ENCODE results near the gene SLC22A16. TPM values are rescaled to one million over a fixed set of nuclear protein-coding genes. Genes with fewer than 3 reads are reported as not detected.

The SLC22A16 gene
- total and polyA plus RNA-seq, 2 experiments from 2014 or later, result not detected

- no peak for TF ChIP-seq CTCF (IDR thresholded peaks at IDR 0.05; ENCODE audit: low read depth, low read length)
- DNase-seq (ENCODE audit: low read depth in 1 of 2, low spot score in 1 of 2), result no peak
These were observed 7.7 kb downstream of the SLC22A16 start for GRCh38 chr6:110468731-110469130.

GRCh38 chr6:110467566-110468140 is 8.8 kb downstream of the SLC22A16 start:
- no peak for DNase-seq (ENCODE audit: low read depth in 1 of 2, low spot score in 1 of 2)
- Histone ChIP-seq H3K9me3 (ENCODE audit: low read depth) (no peaks in the 10 kb centered on the region), H3K36me3 (no peaks in the 10 kb centered on the region)

More at GRCh38 chr6:110468731-110469130, 7.7 kb downstream of the SLC22A16 start:
- H3K9me3 ChIP-seq (ENCODE audit: low read depth), result no peaks in the 10 kb centered on the region
- no peak overlapping the region for H3K27ac ChIP-seq
- no peaks in the 10 kb centered on the region for H3K27me3 ChIP-seq
- H3K36me3 ChIP-seq, result no peaks in the 10 kb centered on the region
- H3K4me3 ChIP-seq, result no peak overlapping the region
- H3K4me1 ChIP-seq (ENCODE audit: low read depth), result no peaks in the 10 kb centered on the region

GRCh38 chr6:110462884-110463481 is 13.4 kb downstream of the SLC22A16 start:
- Histone ChIP-seq H3K4me1 (ENCODE audit: low read depth) (no peaks in the 10 kb centered on the region), H3K27me3 (no peaks in the 10 kb centered on the region), H3K9me3 (ENCODE audit: low read depth) (no peaks in the 10 kb centered on the region), H3K27ac (no peak overlapping the region), H3K4me3 (no peak overlapping the region), H3K36me3 (no peaks in the 10 kb centered on the region)
- no peak for TF ChIP-seq CTCF (IDR thresholded peaks at IDR 0.05; ENCODE audit: low read depth, low read length)
- no peak for DNase-seq (ENCODE audit: low read depth in 1 of 2, low spot score in 1 of 2)

More at GRCh38 chr6:110467566-110468140, 8.8 kb downstream of the SLC22A16 start:
- Histone ChIP-seq H3K4me1 (ENCODE audit: low read depth) (no peaks in the 10 kb centered on the region), H3K4me3 (no peak overlapping the region), H3K27ac (no peak overlapping the region), H3K27me3 (no peaks in the 10 kb centered on the region)
- TF ChIP-seq CTCF (IDR thresholded peaks at IDR 0.05; ENCODE audit: low read depth, low read length), result no peak

GRCh38 chr6:110461376-110461775 is 15.0 kb downstream of the SLC22A16 start:
- no peaks in the 10 kb centered on the region for H3K9me3 ChIP-seq (ENCODE audit: low read depth)

GRCh38 chr6:110459137-110459536 is 17.3 kb downstream of the SLC22A16 start:
- Histone ChIP-seq H3K4me3 (no peak overlapping the region), H3K4me1 (ENCODE audit: low read depth) (no peaks in the 10 kb centered on the region), H3K9me3 (ENCODE audit: low read depth) (no peaks in the 10 kb centered on the region), H3K27ac (no peak overlapping the region), H3K36me3 (no peaks in the 10 kb centered on the region), H3K27me3 (no peaks in the 10 kb centered on the region)
- DNase-seq (ENCODE audit: low read depth in 1 of 2, low spot score in 1 of 2), result no peak
- TF ChIP-seq CTCF (IDR thresholded peaks at IDR 0.05; ENCODE audit: low read depth, low read length), result no peak

More at GRCh38 chr6:110461376-110461775, 15.0 kb downstream of the SLC22A16 start:
- no peak overlapping the region for H3K4me3 ChIP-seq
- no peaks in the 10 kb centered on the region for H3K36me3 ChIP-seq
- H3K27ac ChIP-seq, result no peak overlapping the region
- H3K4me1 ChIP-seq (ENCODE audit: low read depth), result no peaks in the 10 kb centered on the region
- no peak for TF ChIP-seq CTCF (IDR thresholded peaks at IDR 0.05; ENCODE audit: low read depth, low read length)
- H3K27me3 ChIP-seq, result no peaks in the 10 kb centered on the region
- no peak for DNase-seq (ENCODE audit: low read depth in 1 of 2, low spot score in 1 of 2)

All from cardiac muscle cell (in vitro differentiated cells and primary cell).